GM19455 (cell line): ENCODE data around the gene PPDPF.

Experiments used
- ATAC-seq: cut with Tn5 transposase; IDR thresholded peaks from one replicate; pipeline ENCODE4 v1.9.1; 2021; ENCODE audit not compliant: unreplicated experiment

PPDPF gene

GRCh38 chr20:63519668-63520503, 679 bp upstream of the PPDPF start:
- ATAC-seq: peak; percentile 32

GRCh38 chr20:63520934-63521601, 503 bp downstream of the PPDPF start:
- ATAC-seq: peak; percentile 57

- ATAC-seq: no peak
Measured at GRCh38 chr20:63521602-63522001, 1.0 kb downstream of the PPDPF start.

DNA sequence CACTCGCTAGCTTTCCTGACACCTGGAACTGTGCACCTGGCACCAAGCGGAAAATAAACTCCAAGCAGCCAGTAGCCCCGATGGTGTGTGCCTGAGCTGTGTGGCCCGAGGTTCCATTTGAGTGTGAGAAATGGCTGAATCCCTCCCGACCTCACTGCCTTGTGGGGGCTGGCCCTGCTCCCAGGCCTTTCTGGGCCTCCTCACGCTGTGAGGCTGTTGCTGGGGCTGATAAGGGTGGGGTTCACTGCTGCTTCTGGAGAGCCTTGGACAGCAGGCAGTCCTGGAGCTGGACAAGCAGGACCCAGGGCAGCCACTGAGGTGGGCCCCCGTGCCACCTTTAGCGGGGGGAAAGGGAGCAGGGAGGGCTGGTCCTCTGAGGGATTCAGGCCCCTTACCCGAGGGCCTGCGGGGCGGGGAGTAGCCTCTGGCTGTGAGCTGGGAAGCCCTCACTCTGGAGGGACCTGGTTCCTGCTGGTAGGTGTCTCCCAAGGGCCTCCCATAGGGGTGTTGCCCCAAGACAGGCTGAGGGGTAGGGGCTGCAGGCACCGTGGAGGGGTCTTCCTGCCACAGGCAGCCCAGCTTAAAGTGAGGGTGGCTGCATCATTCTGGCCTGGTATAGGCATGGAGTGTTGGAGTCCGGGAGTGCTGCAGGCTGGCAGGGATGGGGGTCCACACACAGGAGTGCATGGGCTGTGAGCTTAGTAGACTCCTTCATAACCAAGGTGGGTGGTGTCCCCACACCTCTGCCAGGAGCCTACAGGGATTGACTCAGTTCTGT, 1.7 kb downstream of the PPDPF start:
- ATAC-seq: no peak

GRCh38 chr20:63522981-63523611, 2.5 kb downstream of the PPDPF start:
- no peak for ATAC-seq

DNA sequence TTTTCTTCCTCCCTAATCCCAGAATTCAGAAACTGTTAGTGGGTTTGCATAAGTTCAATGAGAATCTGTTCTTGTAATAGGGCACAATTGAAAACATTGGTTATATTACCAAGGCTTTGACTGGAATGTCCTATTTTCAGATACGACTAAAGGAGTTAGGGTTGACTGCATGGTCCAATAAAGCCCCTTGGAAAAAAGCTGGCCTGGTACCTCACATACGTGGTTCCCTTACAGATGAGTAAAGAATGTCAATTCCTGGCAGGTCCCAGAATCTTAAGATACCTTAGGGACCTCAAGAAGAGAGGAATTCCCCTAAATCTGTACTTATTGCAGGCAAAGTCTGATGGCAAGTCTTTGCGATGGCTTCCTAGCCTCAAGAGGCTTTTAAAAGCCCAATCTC, 4.6 kb downstream of the PPDPF start:
- no peak for ATAC-seq

DNA sequence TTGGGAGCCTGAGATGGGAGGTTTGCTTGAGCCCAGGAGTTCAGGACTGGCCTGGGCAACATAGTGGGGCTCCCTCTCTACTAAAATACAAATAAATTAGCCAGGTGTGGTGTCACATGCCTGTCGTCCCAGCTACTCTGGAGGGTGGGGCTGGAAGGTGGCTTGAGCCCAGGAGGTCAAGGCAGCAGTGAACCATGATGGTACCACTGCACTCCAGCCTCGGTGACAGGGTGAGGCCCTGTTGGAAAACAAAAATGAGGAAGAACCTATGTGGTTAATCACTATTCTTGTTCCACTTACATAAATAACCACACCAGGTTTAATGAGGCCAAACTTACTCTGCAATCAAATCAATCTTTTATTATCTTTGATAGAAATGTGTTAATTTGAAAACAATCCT, 5.4 kb downstream of the PPDPF start:
- ATAC-seq: no peak

GRCh38 chr20:63527184-63527583, 6.6 kb downstream of the PPDPF start:
- no peak for ATAC-seq

DNA sequence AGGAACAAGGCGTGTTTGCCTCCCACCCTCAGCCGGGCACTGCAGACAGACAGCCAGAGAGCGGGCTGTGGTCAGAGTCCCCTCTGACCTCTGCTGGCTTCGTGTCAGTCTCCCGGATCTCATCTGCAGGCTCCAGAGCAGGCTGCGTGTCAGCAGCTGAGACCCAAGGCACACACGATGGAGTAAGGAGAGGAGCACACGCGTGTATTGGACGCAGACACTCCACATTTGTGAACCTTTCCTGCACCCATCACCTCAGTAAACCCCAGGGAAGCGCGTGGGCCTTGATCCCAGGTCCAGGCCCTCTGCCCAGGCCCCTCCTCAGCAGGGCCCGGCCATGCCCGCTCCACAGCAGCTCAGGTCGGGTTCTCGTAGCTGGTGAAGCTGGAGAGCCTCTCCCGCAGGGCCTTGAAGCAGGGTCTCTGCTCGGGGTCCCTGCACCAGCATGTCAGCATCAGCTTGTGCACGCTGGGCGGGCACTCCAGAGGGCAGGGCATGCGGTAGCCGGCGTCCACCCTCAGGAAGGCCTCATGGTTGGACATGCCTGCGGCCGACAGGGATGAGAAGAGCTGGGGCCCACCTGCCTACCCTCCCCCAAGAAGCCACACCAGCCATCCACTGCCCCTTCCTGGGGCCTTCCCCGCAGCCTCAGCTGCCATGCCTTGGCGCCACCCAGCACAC, 8.8 kb downstream of the PPDPF start:
- no peak for ATAC-seq

DNA sequence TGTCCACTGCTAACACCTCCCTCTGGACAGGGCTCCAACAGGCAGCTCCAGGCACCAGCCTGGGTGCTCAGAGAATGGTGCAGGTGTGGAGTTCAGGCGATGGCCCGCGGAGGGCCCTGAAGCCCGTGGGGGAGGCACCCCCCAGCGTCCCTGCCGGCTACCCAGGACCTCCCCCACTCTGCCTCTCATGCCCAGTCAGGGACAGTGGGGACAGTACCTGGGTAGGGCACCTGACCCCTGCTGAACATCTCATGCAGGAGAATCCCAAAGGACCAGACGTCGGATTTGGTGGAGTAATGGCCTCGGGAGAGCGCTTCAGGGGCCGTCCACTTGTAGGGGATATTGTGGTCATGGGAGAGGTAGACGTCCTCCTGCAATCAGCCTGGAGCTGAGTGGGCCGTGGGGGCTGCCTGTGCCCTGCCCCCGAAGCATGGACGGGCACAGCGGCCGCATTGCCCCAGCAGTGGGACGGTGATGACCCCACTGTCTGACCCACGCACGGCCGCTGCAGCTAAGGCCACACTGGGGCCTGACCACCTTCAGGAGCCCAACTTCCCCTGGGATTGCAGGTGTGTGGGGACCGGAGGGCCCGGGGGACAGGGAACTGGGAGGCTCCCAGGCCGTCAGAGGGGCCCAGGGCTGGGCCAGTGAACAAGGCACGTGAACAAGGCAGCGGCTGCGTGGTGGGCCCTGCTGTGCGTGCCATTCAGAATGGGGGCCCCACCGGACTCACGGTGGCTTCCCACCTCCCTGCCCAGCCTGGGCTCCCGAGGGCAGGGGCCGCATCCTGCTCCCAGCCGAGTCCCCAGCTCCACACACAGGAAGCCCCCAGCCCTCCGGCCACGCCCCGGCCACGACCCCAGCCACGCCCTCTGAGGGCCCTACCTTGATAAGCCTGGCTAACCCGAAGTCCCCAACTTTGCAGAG, 9.6 kb downstream of the PPDPF start:
- ATAC-seq: no peak

- ATAC-seq: no peak
Measured at GRCh38 chr20:63530788-63531160, 10.2 kb downstream of the PPDPF start.

GRCh38 chr20:63531686-63532448, 11.3 kb downstream of the PPDPF start:
- ATAC-seq: no peak

- ATAC-seq: no peak
Measured at GRCh38 chr20:63532449-63532971, 11.9 kb downstream of the PPDPF start.

GRCh38 chr20:63533388-63533787, 12.8 kb downstream of the PPDPF start:
- no peak for ATAC-seq

DNA sequence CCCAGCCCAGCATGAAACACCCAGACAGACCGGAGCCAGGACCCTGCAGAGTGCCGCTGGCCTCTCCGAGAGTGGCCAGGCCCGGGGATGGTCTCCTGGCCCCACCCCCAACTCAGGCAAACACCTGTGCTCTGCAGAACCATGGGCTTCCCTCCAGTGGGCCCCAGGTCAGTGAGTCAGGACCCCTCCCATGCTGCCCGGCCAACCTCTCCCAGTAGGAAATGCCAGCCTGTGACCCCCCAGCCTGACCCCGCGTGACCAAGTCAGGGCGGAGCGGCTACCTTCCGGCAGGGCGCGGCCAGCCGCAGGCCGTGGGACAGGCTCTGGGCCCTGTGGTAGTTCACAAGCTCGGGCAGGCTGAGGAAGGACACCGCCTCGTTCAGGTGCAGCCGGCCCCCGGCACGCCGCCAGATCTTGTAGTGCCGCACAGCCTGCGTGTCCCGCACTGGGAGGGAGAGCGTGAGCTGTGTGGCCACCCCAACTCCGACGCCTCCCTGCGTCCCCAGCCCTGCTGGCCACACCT, 13.4 kb downstream of the PPDPF start:
- no peak for ATAC-seq

- no peak for ATAC-seq
Measured at GRCh38 chr20:63534427-63534830, 13.9 kb downstream of the PPDPF start.

- ATAC-seq: no peak
Measured at GRCh38 chr20:63534831-63535651, 14.5 kb downstream of the PPDPF start.
